ENCODE measurements around the gene KRT5.
"Not testable (repeated sequence)": the region's sequence is repeated elsewhere in the genome, so short reads cannot be mapped to it uniquely, and the experiment has no call there.

KRT5 gene

DNA sequence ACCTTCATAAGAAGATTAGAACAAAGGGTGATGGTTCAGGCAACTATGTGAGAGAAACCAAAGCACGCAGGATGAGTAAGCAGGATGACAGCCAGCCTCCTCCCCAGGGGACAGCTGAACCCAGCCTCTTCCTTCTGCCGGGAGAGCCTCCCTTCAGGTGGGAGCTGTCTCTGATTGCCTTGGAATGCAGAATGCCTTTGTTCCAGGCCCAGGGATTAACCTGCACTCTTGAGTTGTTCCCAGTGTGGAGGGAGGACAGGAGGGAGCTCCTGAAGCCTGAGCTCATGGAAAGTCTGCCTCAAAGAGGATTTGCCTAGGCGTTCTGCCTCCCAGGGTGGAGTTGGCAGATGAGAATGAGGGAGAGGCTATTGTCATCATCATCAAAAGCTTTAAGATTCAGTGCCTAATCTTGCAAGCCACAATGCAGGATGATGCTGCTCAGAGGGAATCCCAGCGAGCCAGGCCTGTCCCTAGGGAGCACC is 23.6 kb downstream of the KRT5 start:
- no peak overlapping the region for H3K4me3 ChIP-seq (ENCODE audit: low read depth, low read length)
- TF ChIP-seq, protein P1, sequence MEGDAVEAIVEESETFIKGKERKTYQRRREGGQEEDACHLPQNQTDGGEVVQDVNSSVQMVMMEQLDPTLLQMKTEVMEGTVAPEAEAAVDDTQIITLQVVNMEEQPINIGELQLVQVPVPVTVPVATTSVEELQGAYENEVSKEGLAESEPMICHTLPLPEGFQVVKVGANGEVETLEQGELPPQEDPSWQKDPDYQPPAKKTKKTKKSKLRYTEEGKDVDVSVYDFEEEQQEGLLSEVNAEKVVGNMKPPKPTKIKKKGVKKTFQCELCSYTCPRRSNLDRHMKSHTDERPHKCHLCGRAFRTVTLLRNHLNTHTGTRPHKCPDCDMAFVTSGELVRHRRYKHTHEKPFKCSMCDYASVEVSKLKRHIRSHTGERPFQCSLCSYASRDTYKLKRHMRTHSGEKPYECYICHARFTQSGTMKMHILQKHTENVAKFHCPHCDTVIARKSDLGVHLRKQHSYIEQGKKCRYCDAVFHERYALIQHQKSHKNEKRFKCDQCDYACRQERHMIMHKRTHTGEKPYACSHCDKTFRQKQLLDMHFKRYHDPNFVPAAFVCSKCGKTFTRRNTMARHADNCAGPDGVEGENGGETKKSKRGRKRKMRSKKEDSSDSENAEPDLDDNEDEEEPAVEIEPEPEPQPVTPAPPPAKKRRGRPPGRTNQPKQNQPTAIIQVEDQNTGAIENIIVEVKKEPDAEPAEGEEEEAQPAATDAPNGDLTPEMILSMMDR (IDR thresholded peaks at IDR 0.05; ENCODE audit: low read depth, low read length, missing control alignments) = no peak
- no peak for DNase-seq (ENCODE audit: low read depth)

DNA sequence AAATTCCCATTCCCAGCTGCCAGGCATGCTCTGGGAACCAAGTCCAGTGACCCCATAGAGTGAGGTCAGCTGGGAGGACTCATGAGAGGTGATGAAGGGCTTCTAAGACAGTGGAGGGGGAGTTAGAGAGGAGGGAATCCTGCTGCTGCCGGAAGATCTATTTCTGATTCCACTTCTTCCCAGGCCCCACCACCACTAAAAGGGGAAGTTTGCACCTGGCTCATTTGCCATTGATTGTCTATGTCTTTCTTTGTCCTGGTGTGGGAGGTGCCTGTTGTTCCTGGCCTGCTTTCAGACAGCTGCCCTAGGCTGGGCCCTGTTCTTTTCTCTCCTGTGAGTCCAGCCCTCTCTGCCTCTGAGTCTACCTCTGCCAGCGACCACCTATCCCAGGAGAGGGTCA is 24.1 kb downstream of the KRT5 start:
- DNase-seq (ENCODE audit: low read depth) = no peak
- TF ChIP-seq, protein P1 (IDR thresholded peaks at IDR 0.05; ENCODE audit: low read depth, low read length, missing control alignments) = no peak
- H3K4me3 ChIP-seq (ENCODE audit: low read depth, low read length) = no peak overlapping the region

DNA sequence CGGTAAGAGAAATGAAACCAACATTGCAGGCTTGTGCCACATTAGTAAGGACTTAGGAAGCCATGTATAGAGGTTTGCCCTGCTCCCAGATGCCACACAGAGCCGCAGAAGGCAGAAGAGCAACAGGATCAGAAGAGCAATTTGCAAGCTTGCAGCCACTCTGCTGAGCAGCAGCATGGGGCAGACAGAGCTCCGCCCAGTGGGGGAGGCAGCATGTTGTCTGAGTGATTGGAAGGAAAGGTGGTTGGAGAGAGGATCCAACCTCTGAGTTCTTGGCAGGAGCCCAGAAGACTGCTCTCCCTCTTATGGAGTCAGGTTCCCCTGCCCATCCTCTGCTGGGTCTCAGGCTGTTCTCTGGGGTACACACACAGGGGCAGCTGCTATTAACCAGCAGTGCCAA is 24.8 kb downstream of the KRT5 start:
- no peak overlapping the region for H3K4me3 ChIP-seq (ENCODE audit: low read depth, low read length)
- no peak for DNase-seq (ENCODE audit: low read depth)
- TF ChIP-seq, protein P1 (IDR thresholded peaks at IDR 0.05; ENCODE audit: low read depth, low read length, missing control alignments) = no peak

DNA sequence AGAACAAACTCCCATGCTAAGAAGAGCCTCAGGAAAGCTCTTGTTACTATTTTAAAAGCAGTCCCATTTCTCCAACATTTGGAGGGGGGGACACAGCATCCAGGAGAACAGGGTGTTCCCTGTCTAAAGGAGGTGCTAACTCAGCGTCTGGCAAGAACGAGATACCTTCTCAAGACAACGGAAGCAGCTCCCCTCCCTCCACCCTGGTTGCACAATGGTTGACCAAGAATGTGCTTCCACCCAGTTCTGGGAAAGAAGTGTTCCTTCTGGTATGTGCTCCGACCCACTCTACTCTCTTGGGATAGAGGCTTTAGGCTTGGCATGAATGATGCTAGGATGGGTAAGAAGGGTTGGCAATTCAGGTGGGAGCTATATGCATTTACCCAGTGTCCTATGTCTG is 25.7 kb downstream of the KRT5 start:
- TF ChIP-seq, protein P1 (IDR thresholded peaks at IDR 0.05; ENCODE audit: low read depth, low read length, missing control alignments) = no peak
- no peak for DNase-seq (ENCODE audit: low read depth)

DNA sequence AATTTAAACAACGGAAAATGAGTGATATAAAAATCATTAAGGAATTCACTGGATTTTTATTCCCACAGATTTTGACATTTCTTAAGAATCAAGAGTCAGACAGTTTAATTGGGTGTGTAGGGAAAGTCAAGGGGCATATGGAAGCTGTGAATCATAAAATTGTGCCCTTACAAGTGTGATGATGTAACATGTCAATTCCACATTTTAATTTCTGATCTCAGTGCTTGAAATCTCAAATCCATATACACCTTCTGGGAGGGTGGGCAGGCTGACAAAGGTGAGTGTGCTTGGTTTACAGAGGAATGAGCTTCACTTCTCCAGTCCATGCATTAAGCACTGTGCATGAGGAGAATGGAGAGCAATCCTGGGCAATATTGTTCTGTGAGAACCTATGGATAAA is 26.1 kb downstream of the KRT5 start:
- DNase-seq (ENCODE audit: low read depth) = no peak
- TF ChIP-seq, protein P1 (IDR thresholded peaks at IDR 0.05; ENCODE audit: low read depth, low read length, missing control alignments) = no peak
- H3K4me3 ChIP-seq (ENCODE audit: low read depth, low read length) = no peak overlapping the region

More for the DNA sequence above, 25.7 kb downstream of the KRT5 start:
- H3K4me3 ChIP-seq (ENCODE audit: low read depth, low read length) = no peak overlapping the region

DNA sequence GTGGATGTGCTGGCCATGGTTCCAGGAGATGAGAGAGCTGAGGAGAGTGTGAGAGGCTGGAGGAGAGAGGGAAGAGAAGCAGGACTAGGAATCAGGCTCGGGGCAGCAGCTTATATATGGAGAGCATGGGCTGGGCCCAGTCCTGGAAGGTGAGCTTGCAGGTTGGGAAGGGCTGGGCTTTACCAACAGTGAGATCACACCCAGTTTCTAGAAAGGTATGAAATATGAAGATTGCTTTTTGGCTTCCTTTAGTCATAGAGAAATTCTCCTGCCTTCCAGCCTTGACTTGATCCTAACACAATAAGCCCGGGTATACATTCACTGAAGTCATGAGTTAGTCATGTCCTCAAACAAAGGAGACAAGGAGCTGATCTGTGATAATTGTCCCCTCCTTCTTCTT is 27.0 kb downstream of the KRT5 start, which contains the start of gene KRT6A:
Gene KRT6A (minus strand): TSS at position 86 of the 400 bp plus-strand sequence. CDS start 69 bp downstream, at position 17.
- no peak within 1 kb of the TSS for H3K4me3 ChIP-seq (ENCODE audit: low read depth, low read length)
- no peak for DNase-seq (ENCODE audit: low read depth)
- TF ChIP-seq, protein P1 (IDR thresholded peaks at IDR 0.05; ENCODE audit: low read depth, low read length, missing control alignments) = no peak

DNA sequence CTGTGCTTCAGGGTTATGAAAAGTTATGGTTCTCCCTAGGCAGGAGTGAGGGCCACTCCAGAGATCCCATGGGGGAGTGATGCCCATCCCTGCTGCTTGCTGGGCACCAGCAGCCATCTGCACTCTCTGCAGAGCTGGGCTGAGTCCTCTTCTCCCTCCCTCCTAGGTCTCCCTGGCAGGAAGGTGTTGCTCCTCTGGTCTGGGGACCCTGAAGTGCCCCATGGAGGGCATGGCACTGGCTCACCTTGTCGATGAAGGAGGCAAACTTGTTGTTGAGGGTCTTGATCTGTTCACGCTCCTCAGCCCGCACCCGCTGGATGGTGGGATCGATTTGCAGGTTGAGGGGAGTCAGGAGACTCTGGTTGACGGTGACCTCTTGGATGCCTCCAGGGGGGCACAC is 27.8 kb downstream of the KRT5 start:
- not testable (repeated sequence) for H3K4me3 ChIP-seq (ENCODE audit: low read depth, low read length); DNase-seq (ENCODE audit: low read depth)

DNA sequence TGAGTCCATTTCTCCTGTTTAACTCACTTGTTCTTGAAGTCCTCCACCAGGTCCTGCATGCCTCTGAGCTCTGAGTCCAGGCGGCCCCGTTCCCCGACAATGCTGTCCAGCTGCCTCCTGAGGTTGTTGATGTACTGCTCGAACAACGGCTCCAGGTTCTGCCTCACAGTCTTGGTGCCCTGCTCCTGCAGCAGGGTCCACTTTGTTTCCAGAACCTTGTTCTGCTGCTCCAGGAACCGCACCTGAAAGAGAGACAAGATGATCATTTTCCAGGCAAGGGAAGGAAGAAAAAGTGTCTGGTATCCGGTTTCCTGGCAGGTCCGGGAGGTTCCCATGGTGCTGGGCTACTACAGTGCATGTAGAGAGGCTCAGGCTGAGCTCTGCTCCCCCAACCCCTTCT is 28.7 kb downstream of the KRT5 start:
- DNase-seq (ENCODE audit: low read depth); H3K4me3 ChIP-seq (ENCODE audit: low read depth, low read length): not testable (repeated sequence)

Data from GM12864 (cell line).